Liver (tissue), 9 donors: ENCODE data around the gene INSYN2B. TPM values are rescaled to one million over a fixed set of nuclear protein-coding genes. Genes with fewer than 3 reads are reported as not detected.

ENCODE experiments used
- DNase-seq: peaks from one replicate; pipeline ENCODE4 v3.0.0-alpha.2; 2017; ENCODE audit warnings: low spot score
- H3K27ac ChIP-seq, 2 donors: one replicate each; pipeline ENCODE4 v1.7.0; 2013; ENCODE audit warnings: inconsistent platforms in 2 of 2, low read length in 2 of 2, control low read depth in 1 of 2, low read depth in 1 of 2, mild to moderate bottlenecking in 1 of 2
- H3K27me3 ChIP-seq, 4 donors: one replicate each; pipeline versions ENCODE4 v1.6.1 to v1.7.0; 2013; ENCODE audit warnings: low read length in 3 of 4, inconsistent platforms in 1 of 4, mild to moderate bottlenecking in 1 of 4, moderate library complexity in 1 of 4; ENCODE audit not compliant: control insufficient read depth in 4 of 4, insufficient read depth in 4 of 4
- H3K36me3 ChIP-seq, 4 donors: one replicate each; pipeline versions ENCODE4 v1.6.1 to v1.7.0; 2013; ENCODE audit warnings: low read length in 3 of 4, mild to moderate bottlenecking in 3 of 4, low read depth in 1 of 4, moderate library complexity in 1 of 4; ENCODE audit not compliant: control insufficient read depth in 4 of 4, insufficient read depth in 3 of 4
- H3K4me1 ChIP-seq, 4 donors: one replicate each; pipeline versions ENCODE4 v1.6.1 to v1.7.0; 2013; ENCODE audit warnings: low read length in 3 of 4, mild to moderate bottlenecking in 3 of 4, moderate library complexity in 1 of 4; ENCODE audit not compliant: control insufficient read depth in 4 of 4, insufficient read depth in 4 of 4
- H3K4me3 ChIP-seq, 3 donors: one replicate each; pipeline versions ENCODE4 v1.6.1 to v1.7.0; 2013; ENCODE audit warnings: low read length in 3 of 3, control low read depth in 1 of 3, low read depth in 1 of 3, mild to moderate bottlenecking in 1 of 3
- H3K9ac ChIP-seq, 2 donors: one replicate each; pipeline ENCODE4 v1.7.0; 2013; ENCODE audit warnings: low read length in 2 of 2, mild to moderate bottlenecking in 2 of 2, moderate library complexity in 2 of 2, control low read depth in 1 of 2, low read depth in 1 of 2
- H3K9me3 ChIP-seq, 4 donors: one replicate each; pipeline versions ENCODE4 v1.6.1 to v1.7.0; 2013; ENCODE audit warnings: low read length in 3 of 4; ENCODE audit not compliant: control insufficient read depth in 4 of 4
- ATF3 ChIP-seq: IDR thresholded peaks from 2 replicates; pipeline ENCODE4 v1.6.1; 2016; ENCODE audit warnings: antibody characterized with exemption
- CTCF ChIP-seq: fragments of 150-350 bp; IDR thresholded peaks from 2 replicates; pipeline ENCODE4 v1.5.1; 2017; ENCODE audit warnings: improper control_type of control experiment, low read depth, low read length; ENCODE audit not compliant: missing input control
- FOXA1 ChIP-seq: IDR thresholded peaks from 2 replicates; pipeline ENCODE4 v1.6.1; 2016; ENCODE audit warnings: antibody characterized with exemption
- GABPA ChIP-seq, 2 donors: IDR thresholded peaks in 1 of 2; conservative IDR thresholded peaks in 1 of 2; 2 replicates each; pipeline ENCODE4 v1.6.1; 2016; ENCODE audit warnings: antibody characterized with exemption in 2 of 2, mild to moderate bottlenecking in 1 of 2, moderate library complexity in 1 of 2
- HNF4A ChIP-seq, 2 donors: conservative IDR thresholded peaks; 2 replicates each; pipeline ENCODE4 v1.6.1; 2016; ENCODE audit warnings: antibody characterized with exemption in 2 of 2, mild to moderate bottlenecking in 2 of 2
- HNF4G ChIP-seq: IDR thresholded peaks from 2 replicates; pipeline ENCODE4 v1.6.1; 2016; ENCODE audit warnings: antibody characterized with exemption
- JUND ChIP-seq, 2 donors: IDR thresholded peaks; 2 replicates each; pipeline ENCODE4 v1.6.1; 2016; ENCODE audit warnings: antibody characterized with exemption in 2 of 2
- RAD21 ChIP-seq, 2 donors: IDR thresholded peaks; 2 replicates each; pipeline ENCODE4 v1.6.1; 2016; ENCODE audit warnings: antibody characterized with exemption in 2 of 2, mild to moderate bottlenecking in 2 of 2
- RXRA ChIP-seq, 2 donors: IDR thresholded peaks; 2 replicates each; pipeline ENCODE4 v1.6.1; 2017 to 2018; ENCODE audit warnings: antibody characterized with exemption in 2 of 2, mild to moderate bottlenecking in 1 of 2
- SP1 ChIP-seq: IDR thresholded peaks from 2 replicates; pipeline ENCODE4 v1.6.1; 2018; ENCODE audit warnings: antibody characterized with exemption, mild to moderate bottlenecking
- whole genome bisulfite sequencing: extraction: QIAGEN DNeasy Blood & Tissue Kit; methylation state at CpG from one replicate; pipeline ENCODE4 v1.1.7; 2013; 5-methylcytosine and 5-hydroxymethylcytosine counted together
- polyA plus RNA-seq, 2 donors: library from polyadenylated mRNA; stranded (reverse) in 1 of 2; unstranded in 1 of 2; fragments of 200-250 nt in 1 of 2; fragments of >200 nt in 1 of 2; fragmentation: Nextera tagmentation in 1 of 2; extraction: Ambion mirVana in 1 of 2; gene quantifications; one replicate each; pipeline versions ENCODE4 v1.2.1 to v1.2.3, GENCODE V29; 2013 to 2015
- total RNA-seq, 2 donors: library from RNA; depleted of rRNA; stranded (reverse); fragments of >200 nt; gene quantifications; one replicate each; pipeline ENCODE4 v1.2.3, GENCODE V29; 2014
- TF ChIP-seq, protein P1 (sequence below): IDR thresholded peaks from 2 replicates; pipeline ENCODE4 v1.6.1; 2016; ENCODE audit warnings: antibody characterized with exemption, mild to moderate bottlenecking
- TF ChIP-seq, protein P2 (sequence below): IDR thresholded peaks from 2 replicates; pipeline ENCODE4 v1.6.1; 2016; ENCODE audit warnings: antibody characterized with exemption
- donor health status: healthy.
- donor health status: healthy.
- donor health status: healthy.
- donor health status: healthy.
- donor health status: healthy.

The INSYN2B gene
- total and polyA plus RNA-seq, 4 donors = 0.08 to 0.33 (median 0.13) TPM; not detected in 1

GRCh38 chr5:169935762-169936161 is 44.5 kb downstream of the INSYN2B start:
- H3K27ac ChIP-seq = no peak overlapping the region
- 68% methylated on average over 5 of the region's 5 CpGs for WGBS
- no peak overlapping the region for H3K9ac ChIP-seq
- H3K9me3 ChIP-seq = no peaks in the 10 kb centered on the region
- no peaks in the 10 kb centered on the region for H3K4me1 ChIP-seq
- no peaks in the 10 kb centered on the region for H3K36me3 ChIP-seq
- TF ChIP-seq JUND (IDR thresholded peaks at IDR 0.05) (no peak), FOXA1 (no peak), SP1 (no peak), RAD21 (IDR thresholded peaks at IDR 0.05) (no peak), RXRA (IDR thresholded peaks at IDR 0.05) (no peak), HNF4A (conservative IDR thresholded peaks at IDR 0.05) (no peak), CTCF (no peak)
- peaks cover 0 to 3% (median under 1%) of the 10 kb centered on the region in 4 donors for H3K27me3 ChIP-seq
- DNase-seq = no peak
- no peak overlapping the region for H3K4me3 ChIP-seq

- 66% methylated on average over 7 of the region's 7 CpGs for WGBS
- no peak overlapping the region for H3K9ac ChIP-seq
- DNase-seq = no peak
- no peak overlapping the region for H3K4me3 ChIP-seq
- no peaks in the 10 kb centered on the region for H3K9me3 ChIP-seq
- H3K36me3 ChIP-seq = no peaks in the 10 kb centered on the region
- peaks cover 0 to 3% (median under 1%) of the 10 kb centered on the region in 4 donors for H3K27me3 ChIP-seq
- no peak overlapping the region for H3K27ac ChIP-seq
- no peak for TF ChIP-seq CTCF
- no peak for TF ChIP-seq HNF4G
- TF ChIP-seq RXRA (IDR thresholded peaks at IDR 0.05) = no peak
- TF ChIP-seq JUND (IDR thresholded peaks at IDR 0.05) = no peak
- TF ChIP-seq, protein P1, sequence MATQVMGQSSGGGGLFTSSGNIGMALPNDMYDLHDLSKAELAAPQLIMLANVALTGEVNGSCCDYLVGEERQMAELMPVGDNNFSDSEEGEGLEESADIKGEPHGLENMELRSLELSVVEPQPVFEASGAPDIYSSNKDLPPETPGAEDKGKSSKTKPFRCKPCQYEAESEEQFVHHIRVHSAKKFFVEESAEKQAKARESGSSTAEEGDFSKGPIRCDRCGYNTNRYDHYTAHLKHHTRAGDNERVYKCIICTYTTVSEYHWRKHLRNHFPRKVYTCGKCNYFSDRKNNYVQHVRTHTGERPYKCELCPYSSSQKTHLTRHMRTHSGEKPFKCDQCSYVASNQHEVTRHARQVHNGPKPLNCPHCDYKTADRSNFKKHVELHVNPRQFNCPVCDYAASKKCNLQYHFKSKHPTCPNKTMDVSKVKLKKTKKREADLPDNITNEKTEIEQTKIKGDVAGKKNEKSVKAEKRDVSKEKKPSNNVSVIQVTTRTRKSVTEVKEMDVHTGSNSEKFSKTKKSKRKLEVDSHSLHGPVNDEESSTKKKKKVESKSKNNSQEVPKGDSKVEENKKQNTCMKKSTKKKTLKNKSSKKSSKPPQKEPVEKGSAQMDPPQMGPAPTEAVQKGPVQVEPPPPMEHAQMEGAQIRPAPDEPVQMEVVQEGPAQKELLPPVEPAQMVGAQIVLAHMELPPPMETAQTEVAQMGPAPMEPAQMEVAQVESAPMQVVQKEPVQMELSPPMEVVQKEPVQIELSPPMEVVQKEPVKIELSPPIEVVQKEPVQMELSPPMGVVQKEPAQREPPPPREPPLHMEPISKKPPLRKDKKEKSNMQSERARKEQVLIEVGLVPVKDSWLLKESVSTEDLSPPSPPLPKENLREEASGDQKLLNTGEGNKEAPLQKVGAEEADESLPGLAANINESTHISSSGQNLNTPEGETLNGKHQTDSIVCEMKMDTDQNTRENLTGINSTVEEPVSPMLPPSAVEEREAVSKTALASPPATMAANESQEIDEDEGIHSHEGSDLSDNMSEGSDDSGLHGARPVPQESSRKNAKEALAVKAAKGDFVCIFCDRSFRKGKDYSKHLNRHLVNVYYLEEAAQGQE = no peak
- no peak for TF ChIP-seq ATF3
- TF ChIP-seq, protein P2, sequence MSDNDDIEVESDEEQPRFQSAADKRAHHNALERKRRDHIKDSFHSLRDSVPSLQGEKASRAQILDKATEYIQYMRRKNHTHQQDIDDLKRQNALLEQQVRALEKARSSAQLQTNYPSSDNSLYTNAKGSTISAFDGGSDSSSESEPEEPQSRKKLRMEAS = no peak
- TF ChIP-seq RAD21 (IDR thresholded peaks at IDR 0.05) = no peak
- TF ChIP-seq GABPA (IDR thresholded peaks at IDR 0.05 in 1 of 2, conservative IDR thresholded peaks at IDR 0.05 in 1 of 2) = no peak
- no peaks in the 10 kb centered on the region for H3K4me1 ChIP-seq
Observed at GRCh38 chr5:169934990-169935389, 45.3 kb downstream of the INSYN2B start.
